Aorta (tissue), 5 donors: ENCODE results near the gene SUCNR1. TPM values are rescaled to one million over a fixed set of nuclear protein-coding genes. Genes with fewer than 3 reads are reported as not detected.
"Not testable (repeated sequence)": the region's sequence is repeated elsewhere in the genome, so short reads cannot be mapped to it uniquely, and the experiment has no call there.

Experiments used
- ATAC-seq: fragments of 200-7000 bp; cut with Tn5 transposase; one replicate; pipeline ENCODE4 v1.9.1; 2022; ENCODE audit warnings: moderate library complexity; ENCODE audit not compliant: low FRiP score
- DNase-seq, 2 donors: peaks; one replicate each; pipeline ENCODE4 v3.0.0-alpha.2; 2020
- H3K27ac ChIP-seq, 2 donors: one replicate each; pipeline ENCODE4 v1.5.1; 2013; ENCODE audit warnings: low read length in 2 of 2, mild to moderate bottlenecking in 2 of 2, moderate library complexity in 2 of 2, control low read depth in 1 of 2, inconsistent platforms in 1 of 2, low read depth in 1 of 2
- H3K27me3 ChIP-seq, 2 donors: one replicate each; pipeline ENCODE4 v1.6.1; 2013; ENCODE audit warnings: control low read depth in 1 of 2, low read length in 1 of 2, mild to moderate bottlenecking in 1 of 2, moderate library complexity in 1 of 2; ENCODE audit not compliant: insufficient read depth in 2 of 2, control insufficient read depth in 1 of 2
- H3K36me3 ChIP-seq, 2 donors: one replicate each; pipeline ENCODE4 v1.6.1; 2013; ENCODE audit warnings: control low read depth in 1 of 2, low read length in 1 of 2, mild to moderate bottlenecking in 1 of 2; ENCODE audit not compliant: insufficient read depth in 2 of 2, control insufficient read depth in 1 of 2
- H3K4me1 ChIP-seq, 2 donors: one replicate each; pipeline ENCODE4 v1.6.1; 2013; ENCODE audit warnings: low read length in 2 of 2, control low read depth in 1 of 2, mild to moderate bottlenecking in 1 of 2, moderate library complexity in 1 of 2; ENCODE audit not compliant: insufficient read depth in 2 of 2, control insufficient read depth in 1 of 2
- H3K4me3 ChIP-seq, 2 donors: one replicate each; pipeline ENCODE4 v1.5.1; 2013; ENCODE audit warnings: low read length in 2 of 2, control low read depth in 1 of 2, mild to moderate bottlenecking in 1 of 2
- H3K9me3 ChIP-seq: one replicate; pipeline ENCODE4 v1.6.1; 2013; ENCODE audit warnings: mild to moderate bottlenecking, low read length; ENCODE audit not compliant: control insufficient read depth
- WGBS, 2 donors: extraction: QIAGEN DNeasy Blood & Tissue Kit; methylation state at CpG; one replicate each; pipeline ENCODE4 v1.1.7; 2013; 5-methylcytosine and 5-hydroxymethylcytosine counted together
- intact Hi-C, 2 donors: fragments of 100-400 bp; cut with DNase I; formaldehyde crosslinking; loops; one replicate each; pipeline versions ENCODE4 v1.14.2 to v1.15.0; 2022
- polyA plus RNA-seq, 2 donors: library from polyadenylated mRNA; stranded (reverse); fragments of 200-250 nt; gene quantifications; one replicate each; pipeline ENCODE4 v1.2.3, GENCODE V29; 2013
- total RNA-seq, 2 donors: library from RNA; stranded (reverse); fragmentation: NEBNext Ultra II Directional; extraction: Animal tissue kit (Norgen Biotek cat#: 25700); gene quantifications; one replicate each; pipeline ENCODE4 v1.2.1, GENCODE V29; 2021
- donor health status: healthy with polysubstance abuse.
- donor health status: Bipolar disorder and iron deficiency.
- donor health status: DM: no; HTN: no; CAD: no.
- donor health status: DM: no; HTN: no; CAD: no.
- donor health status: DM: yes; HTN: yes; CAD: no.

Gene SUCNR1
- total and polyA plus RNA-seq, 4 donors: 0.15 to 3.2 (median 1.1) TPM

GRCh38 chr3:151845306-151845905 lies 28.0 kb upstream of the SUCNR1 start:
- H3K9me3 ChIP-seq: no peaks in the 10 kb centered on the region
- no peak for DNase-seq
- intact Hi-C loops: no loop called here
- H3K36me3 ChIP-seq: no peaks in the 10 kb centered on the region
- H3K27me3 ChIP-seq: no peaks in the 10 kb centered on the region
- H3K27ac ChIP-seq: no peak overlapping the region
- no peak for ATAC-seq
- no peak overlapping the region for H3K4me3 ChIP-seq
- WGBS, 2 donors: 70 to 76% methylated on average over 3 of the region's 3 CpGs
- no peaks in the 10 kb centered on the region for H3K4me1 ChIP-seq

DNA sequence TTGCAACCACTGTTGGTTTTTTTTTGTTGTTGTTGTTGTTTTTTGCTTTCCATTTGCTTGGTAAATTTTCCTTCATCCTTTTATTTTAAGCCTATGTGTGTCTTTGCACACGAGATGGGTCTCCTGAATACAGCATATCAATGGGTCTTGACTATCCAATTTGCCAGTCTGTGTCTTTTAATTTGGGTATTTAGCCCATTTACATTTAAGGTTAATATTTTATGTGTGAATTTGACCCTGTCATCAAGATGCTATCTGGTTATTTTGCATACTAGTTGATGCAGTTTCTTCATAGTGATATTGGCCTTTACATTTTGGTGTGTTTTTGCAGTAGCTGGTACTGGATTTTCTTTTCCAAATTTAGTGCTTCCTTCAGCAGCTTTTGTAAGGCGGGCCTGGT lies 23.4 kb upstream of the SUCNR1 start:
- H3K27me3 ChIP-seq, DNase-seq, H3K4me1 ChIP-seq, H3K27ac ChIP-seq, ATAC-seq, H3K4me3 ChIP-seq, H3K9me3 ChIP-seq, H3K36me3 ChIP-seq, intact Hi-C loops: not testable (repeated sequence)
- 91 to 98% methylated on average over 2 of the region's 2 CpGs for WGBS, 2 donors

- Histone ChIP-seq H3K27me3 (no peaks in the 10 kb centered on the region), H3K4me1 (no peaks in the 10 kb centered on the region), H3K4me3 (no peak overlapping the region), H3K9me3 (no peaks in the 10 kb centered on the region), H3K36me3 (no peaks in the 10 kb centered on the region), H3K27ac (no peak overlapping the region)
- intact Hi-C loops: no loop called here
- no peak for ATAC-seq
- WGBS, 2 donors: 92 to 94% methylated on average over 11 of the region's 11 CpGs
- DNase-seq: no peak
These were observed 21.2 kb upstream of the SUCNR1 start for GRCh38 chr3:151852074-151852811.

DNA sequence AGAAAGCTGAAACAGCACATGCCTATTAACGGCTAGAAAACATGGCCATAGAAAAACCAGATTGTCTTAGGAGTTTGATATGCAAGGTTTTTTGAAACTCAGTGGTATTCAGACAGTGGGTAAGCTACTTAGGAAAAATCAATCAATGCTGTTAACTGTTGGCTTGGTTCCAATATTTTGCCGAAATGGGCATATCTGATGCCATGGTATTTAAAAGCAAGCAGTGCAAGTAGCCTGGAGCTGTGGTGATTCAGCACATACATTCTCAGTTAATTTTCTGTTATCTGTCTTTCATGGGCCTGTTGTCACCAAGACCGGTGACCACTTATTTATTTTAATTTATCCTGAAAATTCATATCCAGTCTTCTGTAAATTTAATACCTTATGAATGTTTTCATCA lies 17.3 kb upstream of the SUCNR1 start:
- DNase-seq: no peak
- Histone ChIP-seq H3K27ac (no peak overlapping the region), H3K27me3 (no peaks in the 10 kb centered on the region), H3K4me3 (no peak overlapping the region), H3K36me3 (no peaks in the 10 kb centered on the region), H3K4me1 (no peaks in the 10 kb centered on the region), H3K9me3 (no peaks in the 10 kb centered on the region)
- WGBS, 2 donors: 76 to 78% methylated on average over 3 of the region's 3 CpGs
- intact Hi-C loops: no loop called here
- ATAC-seq: no peak

DNA sequence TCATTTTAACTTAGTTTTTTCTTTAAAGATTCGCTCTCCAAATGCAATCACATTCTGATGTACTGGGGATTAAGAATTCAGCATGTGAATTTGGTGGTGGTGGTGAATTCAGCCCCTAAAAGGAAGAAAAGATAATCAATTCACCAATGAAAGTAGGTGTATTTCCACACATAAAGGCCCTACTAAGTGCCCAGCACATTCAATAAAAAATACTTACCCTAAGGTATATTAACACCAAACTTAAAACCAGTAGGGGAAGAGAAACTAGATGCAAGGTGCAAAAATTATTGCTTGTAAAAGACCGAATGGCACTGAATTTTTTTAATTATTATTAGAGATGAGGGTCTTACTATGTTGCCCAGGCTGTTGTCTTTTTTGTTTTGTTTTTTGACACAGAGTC lies 16.8 kb upstream of the SUCNR1 start:
- H3K36me3 ChIP-seq: no peaks in the 10 kb centered on the region
- no peak overlapping the region for H3K27ac ChIP-seq
- H3K9me3 ChIP-seq: no peaks in the 10 kb centered on the region
- no peaks in the 10 kb centered on the region for H3K4me1 ChIP-seq
- ATAC-seq (no peak), DNase-seq (no peak)
- intact Hi-C loops: no loop called here
- 97 to 99% methylated on average over 2 of the region's 2 CpGs for WGBS, 2 donors
- no peak overlapping the region for H3K4me3 ChIP-seq
- no peaks in the 10 kb centered on the region for H3K27me3 ChIP-seq

- Histone ChIP-seq H3K9me3 (no peaks in the 10 kb centered on the region), H3K4me1 (no peaks in the 10 kb centered on the region), H3K36me3 (no peaks in the 10 kb centered on the region), H3K4me3 (no peak overlapping the region), H3K27ac (no peak overlapping the region), H3K27me3 (no peaks in the 10 kb centered on the region)
- intact Hi-C loops: no loop called here
- no peak for DNase-seq
- ATAC-seq: no peak
- 64 to 66% methylated on average over 2 of the region's 2 CpGs for WGBS, 2 donors
These were observed 14.2 kb upstream of the SUCNR1 start for GRCh38 chr3:151859233-151859673.

GRCh38 chr3:151859905-151860304 lies 13.5 kb upstream of the SUCNR1 start:
- ATAC-seq (no peak), DNase-seq (no peak)
- Histone ChIP-seq H3K4me3 (no peak overlapping the region), H3K4me1 (no peaks in the 10 kb centered on the region), H3K27ac (no peak overlapping the region), H3K9me3 (no peaks in the 10 kb centered on the region), H3K27me3 (no peaks in the 10 kb centered on the region), H3K36me3 (no peaks in the 10 kb centered on the region)
- intact Hi-C loops: no loop called here

DNA sequence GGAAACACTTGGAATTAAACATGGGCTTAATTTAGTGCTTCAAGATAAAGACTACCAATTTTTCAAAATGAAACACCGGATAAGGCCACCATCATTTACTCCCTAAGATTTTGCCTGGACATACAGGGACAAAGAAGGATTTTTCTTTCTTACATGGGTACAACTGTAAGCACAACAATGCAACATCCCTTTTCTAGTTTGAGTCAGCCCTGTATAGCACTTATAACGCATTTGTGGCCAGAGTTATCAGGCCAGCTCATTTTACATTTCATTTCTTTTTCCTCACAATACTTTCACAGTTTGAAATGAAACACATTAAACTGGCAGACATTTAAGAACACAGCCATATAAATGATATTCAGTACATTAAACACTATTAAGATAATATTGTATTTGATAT lies 9.8 kb upstream of the SUCNR1 start:
- ATAC-seq (no peak), DNase-seq (no peak)
- Histone ChIP-seq H3K27me3 (no peaks in the 10 kb centered on the region), H3K36me3 (no peaks in the 10 kb centered on the region), H3K4me3 (no peak overlapping the region), H3K9me3 (no peaks in the 10 kb centered on the region), H3K27ac (no peak overlapping the region), H3K4me1 (no peaks in the 10 kb centered on the region)
- WGBS, 2 donors: 74 to 81% methylated on average over 2 of the region's 2 CpGs
- intact Hi-C loops: no loop called here

DNA sequence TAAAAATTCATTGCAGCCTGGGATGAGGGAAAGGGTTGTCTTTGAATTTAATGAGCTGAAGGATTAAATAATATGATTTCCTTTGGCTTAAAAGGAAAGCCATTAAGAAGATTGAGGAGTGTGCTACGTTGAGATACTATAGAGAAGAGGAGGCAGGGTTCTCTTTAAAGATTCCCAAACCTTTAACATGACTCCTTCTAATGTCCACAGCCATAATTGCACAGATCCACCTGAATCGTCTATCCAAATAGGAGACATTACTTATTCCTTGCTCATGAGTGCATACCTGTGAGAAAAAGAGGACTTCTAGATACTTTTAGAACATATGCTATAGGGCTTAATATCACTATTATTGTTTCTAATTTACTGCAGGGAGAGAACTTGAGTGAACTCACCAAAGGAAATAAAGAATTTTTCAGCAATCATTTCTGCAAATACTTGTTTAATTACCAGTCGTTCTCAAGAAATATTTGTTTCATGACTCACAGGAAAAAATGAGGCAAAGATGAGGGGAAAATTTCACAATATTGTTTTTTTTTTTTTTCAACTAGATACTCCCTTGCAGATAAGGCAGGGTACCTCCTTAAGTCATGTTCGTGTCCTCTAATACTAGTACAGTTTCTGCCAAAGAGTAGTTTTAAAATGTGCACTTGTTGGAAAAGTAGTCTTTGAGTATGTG lies 8.9 kb upstream of the SUCNR1 start:
- no peak overlapping the region for H3K4me3 ChIP-seq
- intact Hi-C loops: no loop called here
- 34 to 39% methylated on average over 4 of the region's 4 CpGs for WGBS, 2 donors
- H3K27me3 ChIP-seq: no peaks in the 10 kb centered on the region
- no peaks in the 10 kb centered on the region for H3K4me1 ChIP-seq
- no peaks in the 10 kb centered on the region for H3K9me3 ChIP-seq
- H3K27ac ChIP-seq: no peak overlapping the region
- no peak for DNase-seq
- no peaks in the 10 kb centered on the region for H3K36me3 ChIP-seq
- peak; percentile 52 for ATAC-seq
